GM06990 (cell line): ENCODE data around the gene PDS5B.

Experiments used
- DNase-seq: peaks from one replicate; pipeline ENCODE4 v3.0.0-alpha.2; 2011; ENCODE audit not compliant: insufficient read length; ENCODE audit errors: extremely low read depth
- H3K27me3 ChIP-seq: replicated peaks from 2 replicates; pipeline ENCODE4 v1.6.0; 2011; ENCODE audit warnings: low read length; ENCODE audit not compliant: control insufficient read depth, insufficient read depth
- H3K36me3 ChIP-seq: 2 replicates; pipeline ENCODE4 v1.5.1; 2011; ENCODE audit warnings: low read length; ENCODE audit not compliant: control insufficient read depth, insufficient read depth
- H3K4me3 ChIP-seq: replicated peaks from 2 replicates; pipeline ENCODE4 v1.5.1; 2011; ENCODE audit warnings: low read depth, mild to moderate bottlenecking, control low read depth, low read length
- CTCF ChIP-seq: IDR thresholded peaks from 2 replicates; pipeline ENCODE4 v1.5.1; 2011; ENCODE audit warnings: low read length, control low read depth, mild to moderate bottlenecking, inconsistent platforms; ENCODE audit not compliant: insufficient read depth, poor library complexity, severe bottlenecking

The PDS5B gene

DNA sequence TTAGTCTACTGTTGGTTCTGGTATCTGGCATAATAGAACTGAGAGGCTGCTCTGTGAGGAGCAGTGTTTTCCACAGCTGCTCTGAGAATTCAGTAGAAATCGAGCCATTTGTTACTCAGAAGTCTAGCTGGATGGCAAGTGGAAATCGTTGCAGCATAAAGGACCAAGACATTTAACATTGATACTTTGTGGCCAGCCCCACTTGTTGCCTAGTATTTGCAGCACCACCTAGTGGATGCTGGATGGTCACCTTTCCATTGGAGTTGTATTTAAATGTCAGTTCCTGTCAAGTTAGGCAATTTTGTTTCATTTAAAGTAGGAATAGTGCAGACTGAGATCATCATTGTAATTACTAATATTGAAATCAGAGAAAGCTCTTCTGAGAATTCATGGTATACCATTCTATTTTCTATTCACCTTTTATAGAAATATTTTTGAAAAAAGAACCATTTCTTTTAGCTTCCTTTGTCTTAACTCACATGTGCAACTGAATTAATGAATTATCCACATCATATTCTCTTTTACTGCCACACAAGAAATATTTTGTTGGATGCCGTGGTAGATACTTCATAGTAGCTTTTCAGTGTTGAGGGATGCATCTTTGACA lies 64.6 kb downstream of the PDS5B start:
- H3K36me3 ChIP-seq: no peaks in the 10 kb centered on the region; the same call in 1 of the 2 replicates
- TF ChIP-seq CTCF: peak; percentile 76
- peak; percentile 25 for DNase-seq
- H3K4me3 ChIP-seq: no peak overlapping the region
- no peaks in the 10 kb centered on the region for H3K27me3 ChIP-seq

DNA sequence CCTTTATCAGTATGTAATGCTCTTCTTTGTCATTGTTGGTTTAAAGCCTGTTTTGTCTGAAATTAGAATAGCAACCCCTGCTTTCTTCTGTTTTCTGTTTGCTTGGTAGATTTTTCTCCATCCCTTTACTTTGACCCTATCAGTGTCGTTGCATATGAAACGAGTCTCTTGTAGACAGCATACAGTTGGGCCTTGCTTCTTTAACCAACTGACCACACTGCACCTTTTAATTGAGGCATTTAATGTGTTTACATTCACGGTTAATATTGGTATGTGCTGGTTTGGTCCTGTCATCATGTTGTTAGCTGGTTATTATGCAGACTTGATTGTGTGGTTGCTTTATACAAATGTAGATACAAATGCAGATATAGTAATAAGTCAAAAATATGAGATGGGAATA lies 71.1 kb downstream of the PDS5B start:
- peaks cover 5% of the 10 kb centered on the region for H3K36me3 ChIP-seq
- TF ChIP-seq CTCF: no peak
- no peaks in the 10 kb centered on the region for H3K27me3 ChIP-seq
- H3K4me3 ChIP-seq: no peak overlapping the region
- no peak for DNase-seq

GRCh38 chr13:32659736-32660135 lies 73.5 kb downstream of the PDS5B start:
- H3K4me3 ChIP-seq: no peak overlapping the region
- TF ChIP-seq CTCF: no peak
- H3K36me3 ChIP-seq: peaks cover 5% of the 10 kb centered on the region
- DNase-seq: no peak
- no peaks in the 10 kb centered on the region for H3K27me3 ChIP-seq

DNA sequence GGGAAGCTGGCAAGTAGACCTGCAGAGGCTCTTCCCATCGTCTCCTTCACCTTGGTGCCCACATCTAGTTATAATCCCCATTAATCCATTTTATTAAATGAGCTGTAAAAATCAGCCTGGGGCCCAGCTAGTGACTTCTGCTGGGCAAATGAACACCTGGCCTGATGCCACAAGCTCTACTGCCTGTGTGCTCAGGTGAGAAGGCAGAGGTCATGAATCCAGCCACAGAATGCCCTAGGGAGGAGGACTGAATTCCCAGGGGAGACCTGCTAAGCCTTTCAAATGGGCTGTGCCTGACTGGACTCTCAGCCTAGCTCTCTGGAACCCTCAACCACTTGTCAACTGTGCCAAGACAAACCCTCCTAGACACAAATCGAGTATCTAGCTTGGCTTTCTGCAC lies 74.0 kb downstream of the PDS5B start:
- H3K27me3 ChIP-seq: no peaks in the 10 kb centered on the region
- no peak overlapping the region for H3K4me3 ChIP-seq
- peaks cover 5% of the 10 kb centered on the region for H3K36me3 ChIP-seq
- no peak for TF ChIP-seq CTCF
- DNase-seq: no peak

- Histone ChIP-seq H3K4me3 (no peak overlapping the region), H3K27me3 (no peaks in the 10 kb centered on the region), H3K36me3 (peaks cover 5% of the 10 kb centered on the region)
- TF ChIP-seq CTCF: no peak
- no peak for DNase-seq
Measured at GRCh38 chr13:32661685-32662084, 75.4 kb downstream of the PDS5B start.

GRCh38 chr13:32663660-32664059 lies 77.4 kb downstream of the PDS5B start:
- DNase-seq: no peak
- no peaks in the 10 kb centered on the region for H3K27me3 ChIP-seq
- TF ChIP-seq CTCF: no peak

More at GRCh38 chr13:32663660-32664059, 77.4 kb downstream of the PDS5B start:
- H3K4me3 ChIP-seq: no peak overlapping the region
- peaks cover 5% of the 10 kb centered on the region for H3K36me3 ChIP-seq
